T-cell (primary cell): ENCODE results near the gene KDM2B. TPM values are rescaled to one million over a fixed set of nuclear protein-coding genes. Genes with fewer than 3 reads are reported as not detected.

Source experiments
- total RNA-seq, 35 experiments: library from RNA in 6 of 35; stranded (reverse) in 6 of 35; fragments of 120-200 nt in 1 of 35; gene quantifications; one replicate each; pipeline versions ENCODE4 v1.2.1 to v1.2.4 and lab custom pipeline; 2013 to 2026

Gene KDM2B
- total RNA-seq, 5 donors from 2014 or later (not counting 1 experiment from before 2014, with no cell fraction given), result 74.1 to 102 (median 95.8) TPM

Other genes with a start within 250 kb of the KDM2B start
- 100 to 1,000 TPM; 121 to 134 (median 126) TPM for gene ANAPC5, start 228.6 kb downstream of the KDM2B start, total RNA-seq
- 10 to 100 TPM; 71.8 to 94.5 (median 80.8) TPM for gene RNF34, start 180.9 kb downstream of the KDM2B start, total RNA-seq
- 10 to 100 TPM; 38.9 to 76.5 (median 59.0) TPM for gene ORAI1, start 45.5 kb upstream of the KDM2B start, total RNA-seq
- gene MORN3, start 88.6 kb upstream of the KDM2B start, total RNA-seq, result 10 to 100 TPM in 2 of 5 donors, 1 to 10 TPM in 3; 3.9 to 17.6 (median 8.3) TPM
- gene TMEM120B, start 131.7 kb upstream of the KDM2B start, total RNA-seq, result 10 to 100 TPM in 3 of 5 donors, 1 to 10 TPM in 2; 7.9 to 11.1 (median 10.3) TPM
- 100 to 1,000 TPM; 137 to 158 (median 145) TPM for gene RHOF, start 212.7 kb upstream of the KDM2B start, total RNA-seq
- gene SETD1B, start 223.0 kb upstream of the KDM2B start, total RNA-seq, result 100 to 1,000 TPM in 1 of 5 donors, 10 to 100 TPM in 4; 87.7 to 106 (median 96.0) TPM